Panc1 (cell line): ENCODE data around the gene KCNIP3. TPM values are rescaled to one million over a fixed set of nuclear protein-coding genes. Genes with fewer than 3 reads are reported as not detected.
"Not testable (repeated sequence)": the region's sequence is repeated elsewhere in the genome, so short reads cannot be mapped to it uniquely, and the experiment has no call there.

Experiments
- ATAC-seq: fragments of 200-7000 bp; cut with Tn5 transposase; 2 replicates; pipeline ENCODE4 v1.9.1; 2020; ENCODE audit warnings: mild to moderate bottlenecking, moderate library complexity
- BruUV-seq: library from RNA; stranded (reverse); fragments of 400-500 nt; replicated peaks from 2 replicates; lab custom pipeline; 2021; lab: Mats Ljungman, UMichigan
- CTCF ChIA-PET: fragments of 300-600 bp; sonication (Branson Sonifier 250); formaldehyde crosslinking; loops from one replicate; lab custom pipeline; 2022; ENCODE audit warnings: antibody characterized with exemption; lab: Charles Lee
- POLR2A ChIA-PET: fragments of 300-600 bp; sonication (Branson Sonifier 250); formaldehyde crosslinking; loops from one replicate; lab custom pipeline; 2022; ENCODE audit warnings: antibody characterized with exemption; lab: Charles Lee
- DNase-seq: peaks from one replicate; pipeline ENCODE4 v3.0.0-alpha.2; 2010; ENCODE audit warnings: low read depth, low spot score
- H3K27ac ChIP-seq: 2 replicates; pipeline ENCODE4 v1.5.1; 2011; ENCODE audit warnings: mild to moderate bottlenecking, low read length, inconsistent platforms
- H3K27me3 ChIP-seq: fragments of 200-500 bp; sonication (Bioruptor generic); 2 replicates; pipeline ENCODE4 v1.6.0; 2014; ENCODE audit warnings: low read length, inconsistent platforms; ENCODE audit not compliant: control insufficient read depth, insufficient read depth
- H3K36me3 ChIP-seq: fragments of 200-500 bp; sonication (Bioruptor generic); 2 replicates; pipeline ENCODE4 v1.5.1; 2014; ENCODE audit warnings: inconsistent platforms, mild to moderate bottlenecking, low read length, moderate library complexity; ENCODE audit not compliant: control insufficient read depth, insufficient read depth
- H3K4me1 ChIP-seq: 2 replicates; pipeline ENCODE4 v1.5.1; 2011; ENCODE audit warnings: inconsistent platforms, mild to moderate bottlenecking, low read length, moderate library complexity; ENCODE audit not compliant: control insufficient read depth, insufficient read depth
- H3K4me3 ChIP-seq, 2 experiments: 2 replicates each; pipeline ENCODE4 v1.5.1; 2011 to 2012; ENCODE audit warnings: low read depth in 2 of 2, low read length in 2 of 2, mild to moderate bottlenecking in 2 of 2, inconsistent platforms in 1 of 2, moderate library complexity in 1 of 2
- H3K9me3 ChIP-seq: fragments of 200-500 bp; sonication (Bioruptor generic); 2 replicates; pipeline ENCODE4 v1.5.1; 2014; ENCODE audit warnings: low read depth, mild to moderate bottlenecking, inconsistent platforms, low read length, moderate library complexity; ENCODE audit not compliant: control insufficient read depth, insufficient read depth
- POLR2AphosphoS5 ChIP-seq: IDR thresholded peaks from 2 replicates; pipeline ENCODE4 v1.6.1; 2012; ENCODE audit warnings: mild to moderate bottlenecking, low read depth, low read length, moderate library complexity
- SIN3A ChIP-seq: IDR thresholded peaks from 2 replicates; pipeline ENCODE4 v1.6.1; 2012; ENCODE audit warnings: low read depth, mild to moderate bottlenecking, low read length, moderate library complexity, borderline replicate concordance; ENCODE audit not compliant: insufficient read depth
- TCF7L2 ChIP-seq: IDR thresholded peaks from 2 replicates; pipeline ENCODE4 v1.6.1; 2011; ENCODE audit warnings: mild to moderate bottlenecking, low read depth, low read length, inconsistent platforms
- in situ Hi-C: cut with HindIII; loops from 2 replicates; pipeline ENCODE4 v1.10.0; 2016; ENCODE audit warnings: low sequenced_read_pairs, low pct_unique_long_range_greater_than_20kb
- intact Hi-C: fragments of 100-400 bp; cut with micrococcal nuclease; formaldehyde crosslinking; loops from one replicate; pipeline ENCODE4 v1.10.0; 2022; ENCODE audit not compliant: unreplicated experiment
- total RNA-seq: library from RNA; stranded (reverse); gene quantifications from one replicate; pipeline ENCODE4 v1.2.1, GENCODE V29; 2021; ENCODE audit not compliant: unreplicated experiment
- TF ChIP-seq, protein P1 (sequence below), 2 experiments: IDR thresholded peaks; 2 replicates each; pipeline ENCODE4 v1.6.1; 2011 to 2012; ENCODE audit warnings: low read depth in 2 of 2, control low read depth in 1 of 2, low read length in 1 of 2, mild to moderate bottlenecking in 1 of 2, moderate library complexity in 1 of 2; ENCODE audit not compliant: insufficient read depth in 1 of 2
- TF ChIP-seq, protein P2 (sequence below): fragments of 450-650 bp; IDR thresholded peaks from 2 replicates; pipeline ENCODE4 v1.5.1; 2017; ENCODE audit warnings: mild to moderate bottlenecking

The KCNIP3 gene
- total RNA-seq, 1 experiment from 2014 or later, result 17.5 TPM

DNA sequence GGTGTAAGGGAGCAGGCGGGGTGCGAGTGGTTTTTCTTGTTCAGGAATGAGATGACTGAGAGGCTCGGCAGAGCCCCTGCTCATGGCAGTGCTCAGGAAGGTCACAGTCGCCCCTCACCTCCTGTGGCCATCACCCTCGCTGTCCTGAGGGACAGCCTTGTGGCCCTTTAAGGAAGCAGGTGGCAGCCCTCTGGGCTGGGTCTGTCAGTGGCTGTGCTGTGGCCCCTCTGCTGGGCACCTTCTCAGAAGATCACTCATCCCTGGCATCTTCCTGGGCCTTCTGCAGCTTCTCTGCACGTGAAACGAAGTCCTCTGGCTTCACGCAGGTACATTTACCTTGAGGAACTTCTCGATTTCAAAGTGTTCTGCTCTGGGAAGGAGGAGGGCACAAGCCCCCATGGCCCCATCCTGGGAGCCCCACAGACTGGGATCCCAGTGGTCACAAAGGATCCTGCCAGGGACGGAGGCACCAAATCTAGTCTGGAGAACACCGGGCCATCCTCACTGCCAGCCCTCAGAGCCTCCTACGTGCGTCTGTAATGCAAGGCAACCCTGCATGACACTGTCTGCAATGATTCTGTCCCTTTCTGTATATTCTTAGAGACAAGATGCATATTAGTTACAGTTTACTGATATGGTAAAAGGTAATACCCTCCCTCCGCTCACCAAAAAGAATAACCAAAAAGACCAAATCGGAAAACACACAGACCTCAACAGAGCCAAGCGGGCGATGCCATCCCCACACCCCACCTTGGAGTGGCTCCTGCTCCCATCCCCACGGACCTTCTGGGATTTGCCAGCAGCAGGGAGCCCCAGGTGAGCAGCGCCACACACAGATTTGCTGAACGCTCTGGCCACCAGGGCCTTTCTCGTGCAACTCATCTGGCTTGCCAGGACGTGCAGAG lies 79.4 kb downstream of the KCNIP3 start:
- Histone ChIP-seq H3K27ac (no peak overlapping the region), H3K9me3 (no peaks in the 10 kb centered on the region), H3K36me3 (no peaks in the 10 kb centered on the region), H3K4me1 (no peaks in the 10 kb centered on the region), H3K4me3 (no peak overlapping the region), H3K27me3 (no peaks in the 10 kb centered on the region)
- ATAC-seq, result no peak
- no peak for DNase-seq
- in situ Hi-C loops, result no loop called here
- intact Hi-C loops, result no loop called here
- BruUV-seq, result no TSS peak
- CTCF ChIA-PET, result interaction anchor here (0.5 kb wide), 1 partner anchor 15 kb away, joined by 9 read pairs; no protein-coding TSS in a partner anchor
- TF ChIP-seq TCF7L2, result no peak
- TF ChIP-seq, protein P1, sequence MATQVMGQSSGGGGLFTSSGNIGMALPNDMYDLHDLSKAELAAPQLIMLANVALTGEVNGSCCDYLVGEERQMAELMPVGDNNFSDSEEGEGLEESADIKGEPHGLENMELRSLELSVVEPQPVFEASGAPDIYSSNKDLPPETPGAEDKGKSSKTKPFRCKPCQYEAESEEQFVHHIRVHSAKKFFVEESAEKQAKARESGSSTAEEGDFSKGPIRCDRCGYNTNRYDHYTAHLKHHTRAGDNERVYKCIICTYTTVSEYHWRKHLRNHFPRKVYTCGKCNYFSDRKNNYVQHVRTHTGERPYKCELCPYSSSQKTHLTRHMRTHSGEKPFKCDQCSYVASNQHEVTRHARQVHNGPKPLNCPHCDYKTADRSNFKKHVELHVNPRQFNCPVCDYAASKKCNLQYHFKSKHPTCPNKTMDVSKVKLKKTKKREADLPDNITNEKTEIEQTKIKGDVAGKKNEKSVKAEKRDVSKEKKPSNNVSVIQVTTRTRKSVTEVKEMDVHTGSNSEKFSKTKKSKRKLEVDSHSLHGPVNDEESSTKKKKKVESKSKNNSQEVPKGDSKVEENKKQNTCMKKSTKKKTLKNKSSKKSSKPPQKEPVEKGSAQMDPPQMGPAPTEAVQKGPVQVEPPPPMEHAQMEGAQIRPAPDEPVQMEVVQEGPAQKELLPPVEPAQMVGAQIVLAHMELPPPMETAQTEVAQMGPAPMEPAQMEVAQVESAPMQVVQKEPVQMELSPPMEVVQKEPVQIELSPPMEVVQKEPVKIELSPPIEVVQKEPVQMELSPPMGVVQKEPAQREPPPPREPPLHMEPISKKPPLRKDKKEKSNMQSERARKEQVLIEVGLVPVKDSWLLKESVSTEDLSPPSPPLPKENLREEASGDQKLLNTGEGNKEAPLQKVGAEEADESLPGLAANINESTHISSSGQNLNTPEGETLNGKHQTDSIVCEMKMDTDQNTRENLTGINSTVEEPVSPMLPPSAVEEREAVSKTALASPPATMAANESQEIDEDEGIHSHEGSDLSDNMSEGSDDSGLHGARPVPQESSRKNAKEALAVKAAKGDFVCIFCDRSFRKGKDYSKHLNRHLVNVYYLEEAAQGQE (IDR thresholded peaks at IDR 0.05; ENCODE audit: insufficient read depth in 1 of 2, low read depth in 2 of 2, low read length in 1 of 2), result no peak
- no peak for TF ChIP-seq POLR2AphosphoS5
- TF ChIP-seq, protein P2, sequence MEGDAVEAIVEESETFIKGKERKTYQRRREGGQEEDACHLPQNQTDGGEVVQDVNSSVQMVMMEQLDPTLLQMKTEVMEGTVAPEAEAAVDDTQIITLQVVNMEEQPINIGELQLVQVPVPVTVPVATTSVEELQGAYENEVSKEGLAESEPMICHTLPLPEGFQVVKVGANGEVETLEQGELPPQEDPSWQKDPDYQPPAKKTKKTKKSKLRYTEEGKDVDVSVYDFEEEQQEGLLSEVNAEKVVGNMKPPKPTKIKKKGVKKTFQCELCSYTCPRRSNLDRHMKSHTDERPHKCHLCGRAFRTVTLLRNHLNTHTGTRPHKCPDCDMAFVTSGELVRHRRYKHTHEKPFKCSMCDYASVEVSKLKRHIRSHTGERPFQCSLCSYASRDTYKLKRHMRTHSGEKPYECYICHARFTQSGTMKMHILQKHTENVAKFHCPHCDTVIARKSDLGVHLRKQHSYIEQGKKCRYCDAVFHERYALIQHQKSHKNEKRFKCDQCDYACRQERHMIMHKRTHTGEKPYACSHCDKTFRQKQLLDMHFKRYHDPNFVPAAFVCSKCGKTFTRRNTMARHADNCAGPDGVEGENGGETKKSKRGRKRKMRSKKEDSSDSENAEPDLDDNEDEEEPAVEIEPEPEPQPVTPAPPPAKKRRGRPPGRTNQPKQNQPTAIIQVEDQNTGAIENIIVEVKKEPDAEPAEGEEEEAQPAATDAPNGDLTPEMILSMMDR, result no peak
- TF ChIP-seq SIN3A, result no peak
- POLR2A ChIA-PET, result no interaction called here

DNA sequence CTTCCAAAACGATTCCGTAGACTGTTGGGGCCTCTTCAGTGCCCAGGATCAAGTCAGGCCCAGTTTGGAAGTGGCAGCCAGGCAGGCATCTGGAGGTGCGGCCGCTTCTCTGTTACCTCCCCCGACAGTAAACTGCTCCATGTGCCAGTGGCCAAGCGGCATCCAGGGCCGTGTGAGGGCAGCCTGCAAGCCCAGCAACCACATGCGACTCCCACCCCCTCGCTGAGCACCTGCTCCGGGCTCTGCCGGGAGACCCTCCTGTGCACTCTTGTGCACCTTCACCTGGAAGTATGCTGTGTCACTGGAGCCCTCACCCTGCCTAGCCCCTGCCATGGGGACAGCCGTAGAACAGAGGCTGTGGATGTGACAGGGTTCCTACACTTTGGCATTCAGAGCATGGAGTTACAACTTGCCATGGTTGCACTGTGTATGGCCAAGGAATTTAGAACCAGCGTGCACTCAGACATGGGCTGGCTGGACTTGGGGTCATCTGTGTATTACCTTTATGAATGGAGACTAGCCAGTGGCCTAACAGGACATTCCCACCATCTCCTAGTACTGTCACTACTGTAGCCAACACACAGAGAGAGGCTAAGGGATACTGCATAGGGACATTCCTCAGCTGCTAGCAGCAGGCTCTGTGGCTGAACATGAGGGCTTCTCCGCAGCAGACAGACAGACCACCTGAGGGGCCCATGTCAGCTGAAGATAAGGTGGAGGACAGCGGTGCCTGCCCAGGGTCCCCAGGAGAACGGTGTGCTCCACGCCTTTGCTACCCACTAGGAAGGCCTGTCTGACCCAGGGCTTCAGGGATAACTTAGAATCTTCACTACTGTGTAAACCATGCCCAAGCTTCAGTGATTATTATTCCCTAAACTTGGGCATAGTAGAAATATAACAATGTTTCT lies 80.3 kb downstream of the KCNIP3 start:
- Histone ChIP-seq H3K27me3 (no peaks in the 10 kb centered on the region), H3K36me3 (no peaks in the 10 kb centered on the region), H3K4me3 (no peak overlapping the region), H3K4me1 (no peaks in the 10 kb centered on the region), H3K27ac (no peak overlapping the region), H3K9me3 (no peaks in the 10 kb centered on the region)
- ChIA-PET POLR2A (no interaction called here), CTCF (no interaction called here)
- ATAC-seq, result no peak
- TF ChIP-seq, protein P1 (IDR thresholded peaks at IDR 0.05; ENCODE audit: insufficient read depth in 1 of 2, low read depth in 2 of 2, low read length in 1 of 2), result no peak
- TF ChIP-seq SIN3A (no peak), TCF7L2 (no peak), POLR2AphosphoS5 (no peak)
- in situ Hi-C loops (no loop called here), intact Hi-C loops (no loop called here)
- no peak for DNase-seq
- no TSS peak for BruUV-seq

DNA sequence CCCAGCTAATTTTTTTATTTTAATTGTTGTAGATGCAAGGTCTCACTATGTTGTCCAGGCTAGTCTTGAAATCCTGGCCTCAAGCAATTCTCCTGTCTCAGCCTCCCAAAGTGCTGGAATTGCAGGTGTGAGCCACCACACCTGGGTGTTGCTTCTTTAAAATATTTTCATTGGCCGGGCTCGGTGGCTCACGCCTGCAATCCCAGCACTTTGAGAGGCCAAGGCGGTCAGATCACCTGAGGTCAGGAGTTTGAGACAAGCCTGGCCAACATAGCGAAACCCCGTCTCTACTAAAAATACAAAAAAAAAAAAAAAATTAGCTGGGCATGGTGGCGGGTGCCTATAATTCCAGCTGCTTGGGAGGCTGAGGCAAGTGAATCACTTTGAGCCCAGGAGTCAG lies 81.1 kb downstream of the KCNIP3 start:
- H3K9me3 ChIP-seq, intact Hi-C loops, H3K36me3 ChIP-seq, BruUV-seq, POLR2A ChIA-PET, DNase-seq, CTCF ChIA-PET, H3K4me3 ChIP-seq, in situ Hi-C loops, ATAC-seq, H3K27ac ChIP-seq, H3K27me3 ChIP-seq, H3K4me1 ChIP-seq: not testable (repeated sequence)
